ENCODE measurements around the gene E2F4. TPM values are rescaled to one million over a fixed set of nuclear protein-coding genes. Genes with fewer than 3 reads are reported as not detected.

The E2F4 gene
- total and polyA plus RNA-seq, 8 donors = 14.8 to 61.3 (median 22.8) TPM

GRCh38 chr16:67230809-67231660, 39.1 kb downstream of the E2F4 start:
- no peak overlapping the region for H3K4me3 ChIP-seq
- no peaks in the 10 kb centered on the region for H3K9me3 ChIP-seq
- peaks cover 0 to 26% (median 19%) of the 10 kb centered on the region in 3 donors for H3K36me3 ChIP-seq
- intact Hi-C loops (cut with DNase I) = no loop called here
- peak in 2 of 6 donors; percentile 37 to 46 for DNase-seq
- no peak for TF ChIP-seq CTCF (IDR thresholded peaks at IDR 0.05)
- H3K27me3 ChIP-seq = no peaks in the 10 kb centered on the region
- WGBS, 2 donors = 70 to 74% methylated on average over 12 of the region's 12 CpGs
- H3K27ac ChIP-seq = no peak overlapping the region
- ATAC-seq = no peak
- FAIRE-seq = no peak
- peaks cover 0 to 9% (median 6%) of the 10 kb centered on the region in 3 donors for H3K4me1 ChIP-seq

- intact Hi-C loops (cut with DNase I) = no loop called here
- H3K9me3 ChIP-seq = no peaks in the 10 kb centered on the region
- no peaks in the 10 kb centered on the region for H3K27me3 ChIP-seq
- no peak for TF ChIP-seq CTCF (IDR thresholded peaks at IDR 0.05)
- DNase-seq (peak in 2 of 6 donors; percentile 45 to 58), ATAC-seq (no peak), FAIRE-seq (no peak)
- 66 to 80% methylated on average over 7 of the region's 7 CpGs for WGBS, 2 donors
- no peak overlapping the region for H3K27ac ChIP-seq
- H3K4me3 ChIP-seq = no peak overlapping the region
- no peaks in the 10 kb centered on the region for H3K4me1 ChIP-seq
- H3K36me3 ChIP-seq = peaks cover 0 to 44% (median 25%) of the 10 kb centered on the region in 3 donors
These were observed 41.6 kb downstream of the E2F4 start for GRCh38 chr16:67233596-67233995.

GRCh38 chr16:67234180-67234597, 42.2 kb downstream of the E2F4 start:
- Histone ChIP-seq H3K36me3 (peaks cover 0 to 40% (median 25%) of the 10 kb centered on the region in 3 donors), H3K4me3 (no peak overlapping the region), H3K4me1 (no peaks in the 10 kb centered on the region), H3K27ac (no peak overlapping the region), H3K9me3 (no peaks in the 10 kb centered on the region), H3K27me3 (no peaks in the 10 kb centered on the region)
- no peak for TF ChIP-seq CTCF (IDR thresholded peaks at IDR 0.05)
- DNase-seq = peak in 2 of 6 donors; percentile 17 to 55
- intact Hi-C loops (cut with DNase I) = no loop called here
- ATAC-seq = no peak
- FAIRE-seq = no peak
- WGBS, 2 donors = 92 to 93% methylated on average over 9 to 10 of the region's 10 CpGs

GRCh38 chr16:67235816-67236562, 44.0 kb downstream of the E2F4 start:
- Histone ChIP-seq H3K27ac (no peak overlapping the region), H3K27me3 (no peaks in the 10 kb centered on the region)

More at GRCh38 chr16:67235816-67236562, 44.0 kb downstream of the E2F4 start:
- intact Hi-C loops (cut with DNase I) = no loop called here
- peaks cover 0 to 22% (median 11%) of the 10 kb centered on the region in 3 donors for H3K36me3 ChIP-seq
- H3K4me3 ChIP-seq = no peak overlapping the region
- DNase-seq (peak in 1 of 6 donors; percentile 43), ATAC-seq (no peak), FAIRE-seq (no peak)
- peaks cover 0 to 6% (median under 1%) of the 10 kb centered on the region in 3 donors for H3K4me1 ChIP-seq
- 92 to 93% methylated on average over 17 of the region's 17 CpGs for WGBS, 2 donors
- no peak for TF ChIP-seq CTCF (IDR thresholded peaks at IDR 0.05)
- H3K9me3 ChIP-seq = no peaks in the 10 kb centered on the region

All from pancreas (tissue), 10 donors.